Sigmoid colon (tissue), 7 donors: ENCODE data around the gene VANGL2. TPM values are rescaled to one million over a fixed set of nuclear protein-coding genes. Genes with fewer than 3 reads are reported as not detected.
A peak's percentile ranks its signal among the peaks of the same experiment; 100 is the strongest.

Source experiments
- DNase-seq: peaks from one replicate; pipeline ENCODE4 v3.0.0-alpha.2; 2019
- H3K27ac ChIP-seq, 4 donors: fragments of 200-600 bp; sonication (generic); one replicate each; pipeline ENCODE4 v1.5.1; 2016 to 2019; ENCODE audit warnings: mild to moderate bottlenecking in 1 of 4
- H3K27me3 ChIP-seq, 3 donors: fragments of 200-600 bp; sonication (generic); one replicate each; pipeline ENCODE4 v1.5.1; 2019; ENCODE audit warnings: mild to moderate bottlenecking in 1 of 3
- H3K36me3 ChIP-seq, 4 donors: fragments of 200-600 bp; sonication (generic); one replicate each; pipeline ENCODE4 v1.5.1; 2016 to 2019
- H3K4me1 ChIP-seq, 4 donors: fragments of 200-600 bp; sonication (generic); one replicate each; pipeline ENCODE4 v1.5.1; 2017 to 2019
- H3K4me3 ChIP-seq, 4 donors: fragments of 200-600 bp; sonication (generic); one replicate each; pipeline ENCODE4 v1.5.1; 2017 to 2019; ENCODE audit warnings: mild to moderate bottlenecking in 2 of 4, moderate library complexity in 1 of 4
- H3K9me3 ChIP-seq, 4 donors: fragments of 200-600 bp in 3 of 4; sonication (generic) in 3 of 4; one replicate each; pipeline versions ENCODE4 v1.5.1 to v1.6.1; 2013 to 2019
- EP300 ChIP-seq, 4 donors: sonication (generic); formaldehyde crosslinking; IDR thresholded peaks; one replicate each; pipeline ENCODE4 v1.6.1; 2017; ENCODE audit warnings: antibody characterized with exemption in 4 of 4
- POLR2A ChIP-seq, 2 donors: fragments of 450-650 bp; IDR thresholded peaks; one replicate each; pipeline ENCODE4 v1.6.1; 2016; ENCODE audit warnings: antibody characterized with exemption in 2 of 2, mild to moderate bottlenecking in 2 of 2, moderate library complexity in 2 of 2
- POLR2AphosphoS5 ChIP-seq, 4 donors: sonication (generic); formaldehyde crosslinking; IDR thresholded peaks; one replicate each; pipeline ENCODE4 v1.6.1; 2017; ENCODE audit warnings: antibody characterized with exemption in 4 of 4
- WGBS, 2 donors: extraction: QIAGEN DNeasy Blood & Tissue Kit; methylation state at CpG; one replicate each; pipeline ENCODE4 v1.1.7; 2013; 5-methylcytosine and 5-hydroxymethylcytosine counted together
- intact Hi-C: fragments of 100-400 bp; cut with DNase I; formaldehyde crosslinking; loops from one replicate; pipeline ENCODE4 v1.15.1; 2023
- polyA plus RNA-seq, 3 donors: library from polyadenylated mRNA; stranded (reverse); fragments of 200-250 nt; gene quantifications; one replicate each; pipeline ENCODE4 v1.2.3, GENCODE V29; 2013
- total RNA-seq, 4 donors: library from RNA; depleted of rRNA; stranded (reverse); fragments of >200 nt; gene quantifications; one replicate each; pipeline ENCODE4 v1.1.0, GENCODE V29; 2016
- TF ChIP-seq, protein P1 (sequence below), 4 experiments: fragments of 450-650 bp in 3 of 4; fragments of 200-600 bp in 1 of 4; IDR thresholded peaks; one replicate each; pipeline ENCODE4 v1.5.1; 2016 to 2019; ENCODE audit warnings: antibody characterized with exemption in 4 of 4, mild to moderate bottlenecking in 3 of 4, moderate library complexity in 2 of 4
- donor health status: healthy with polysubstance abuse.
- donor health status: Bipolar disorder and iron deficiency.
- donor health status: healthy.

VANGL2 gene
- total and polyA plus RNA-seq, 7 donors: 1.8 to 6.6 (median 3.4) TPM

DNA sequence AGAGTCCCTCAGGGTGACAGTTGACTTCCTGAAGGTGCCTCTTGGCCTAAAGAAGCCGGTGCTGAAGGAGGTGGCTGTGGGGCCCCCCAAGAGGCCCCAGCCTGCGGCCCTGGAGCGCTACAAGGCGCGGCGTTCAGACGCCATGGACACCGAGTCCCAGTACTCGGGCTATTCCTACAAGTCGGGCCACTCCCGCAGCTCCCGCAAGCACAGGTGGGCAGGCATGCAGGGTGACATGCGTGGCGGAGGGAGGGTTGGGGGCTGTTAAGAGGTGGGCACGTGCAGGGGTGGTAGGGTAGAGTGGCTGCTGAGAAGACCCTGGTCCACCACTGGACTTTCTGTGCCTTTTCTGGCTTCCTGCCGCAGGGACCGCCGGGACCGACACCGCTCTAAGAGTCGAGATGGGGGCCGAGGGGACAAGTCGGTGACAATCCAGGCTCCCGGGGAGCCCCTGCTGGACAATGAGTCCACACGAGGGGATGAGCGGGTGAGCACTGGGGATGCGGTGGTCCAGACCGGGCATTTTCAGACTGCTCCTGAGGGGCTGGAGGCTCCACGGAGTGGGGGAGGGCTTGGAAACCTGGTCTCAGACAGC lies 15.4 kb downstream of the VANGL2 start:
- no peaks in the 10 kb centered on the region for H3K9me3 ChIP-seq
- H3K27ac ChIP-seq: no peak overlapping the region
- TF ChIP-seq EP300 (IDR thresholded peaks at IDR 0.05): no peak
- TF ChIP-seq, protein P1, sequence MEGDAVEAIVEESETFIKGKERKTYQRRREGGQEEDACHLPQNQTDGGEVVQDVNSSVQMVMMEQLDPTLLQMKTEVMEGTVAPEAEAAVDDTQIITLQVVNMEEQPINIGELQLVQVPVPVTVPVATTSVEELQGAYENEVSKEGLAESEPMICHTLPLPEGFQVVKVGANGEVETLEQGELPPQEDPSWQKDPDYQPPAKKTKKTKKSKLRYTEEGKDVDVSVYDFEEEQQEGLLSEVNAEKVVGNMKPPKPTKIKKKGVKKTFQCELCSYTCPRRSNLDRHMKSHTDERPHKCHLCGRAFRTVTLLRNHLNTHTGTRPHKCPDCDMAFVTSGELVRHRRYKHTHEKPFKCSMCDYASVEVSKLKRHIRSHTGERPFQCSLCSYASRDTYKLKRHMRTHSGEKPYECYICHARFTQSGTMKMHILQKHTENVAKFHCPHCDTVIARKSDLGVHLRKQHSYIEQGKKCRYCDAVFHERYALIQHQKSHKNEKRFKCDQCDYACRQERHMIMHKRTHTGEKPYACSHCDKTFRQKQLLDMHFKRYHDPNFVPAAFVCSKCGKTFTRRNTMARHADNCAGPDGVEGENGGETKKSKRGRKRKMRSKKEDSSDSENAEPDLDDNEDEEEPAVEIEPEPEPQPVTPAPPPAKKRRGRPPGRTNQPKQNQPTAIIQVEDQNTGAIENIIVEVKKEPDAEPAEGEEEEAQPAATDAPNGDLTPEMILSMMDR (IDR thresholded peaks at IDR 0.05): no peak
- no peak for DNase-seq
- WGBS, 2 donors: 95% methylated on average over 29 of the region's 29 CpGs
- H3K27me3 ChIP-seq: no peaks in the 10 kb centered on the region
- peaks cover 0 to 15% (median 0%) of the 10 kb centered on the region in 4 donors for H3K36me3 ChIP-seq
- H3K4me1 ChIP-seq: peaks cover 0 to 7% (median 3%) of the 10 kb centered on the region in 4 donors
- intact Hi-C loops: no loop called here
- no peak overlapping the region for H3K4me3 ChIP-seq

DNA sequence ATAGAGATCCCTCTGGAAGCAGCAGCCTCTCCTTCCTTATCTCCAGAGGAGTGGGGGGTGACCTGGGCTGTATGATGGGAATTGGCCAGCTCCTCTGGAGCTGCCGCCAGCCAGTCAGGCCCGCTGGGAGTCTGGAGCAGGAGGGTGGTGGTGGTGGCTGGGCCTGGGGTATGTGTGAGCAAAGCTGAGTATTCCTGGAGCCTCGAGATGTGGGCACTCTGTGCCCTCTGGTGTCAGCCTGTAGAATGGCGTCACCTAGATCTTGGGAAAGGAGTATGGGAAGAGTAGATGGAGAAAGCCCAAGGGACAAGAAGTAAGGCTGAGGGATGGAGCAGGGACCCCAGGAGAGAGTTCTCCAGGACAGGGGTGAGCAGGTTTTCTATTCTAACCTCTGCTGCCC lies 16.0 kb downstream of the VANGL2 start:
- H3K27me3 ChIP-seq: no peaks in the 10 kb centered on the region
- WGBS, 2 donors: 52 to 53% methylated on average over 4 of the region's 4 CpGs
- TF ChIP-seq, protein P1 (IDR thresholded peaks at IDR 0.05): peak in 1 of 4 experiments; percentile 31
- TF ChIP-seq POLR2A (IDR thresholded peaks at IDR 0.05): no peak
- no peak overlapping the region for H3K4me3 ChIP-seq
- no peak overlapping the region for H3K27ac ChIP-seq
- H3K4me1 ChIP-seq: peaks cover 0 to 1% (median 0%) of the 10 kb centered on the region in 4 donors
- intact Hi-C loops: no loop called here
- no peak for DNase-seq
- peaks cover 0 to 20% (median 0%) of the 10 kb centered on the region in 4 donors for H3K36me3 ChIP-seq
- no peaks in the 10 kb centered on the region for H3K9me3 ChIP-seq

DNA sequence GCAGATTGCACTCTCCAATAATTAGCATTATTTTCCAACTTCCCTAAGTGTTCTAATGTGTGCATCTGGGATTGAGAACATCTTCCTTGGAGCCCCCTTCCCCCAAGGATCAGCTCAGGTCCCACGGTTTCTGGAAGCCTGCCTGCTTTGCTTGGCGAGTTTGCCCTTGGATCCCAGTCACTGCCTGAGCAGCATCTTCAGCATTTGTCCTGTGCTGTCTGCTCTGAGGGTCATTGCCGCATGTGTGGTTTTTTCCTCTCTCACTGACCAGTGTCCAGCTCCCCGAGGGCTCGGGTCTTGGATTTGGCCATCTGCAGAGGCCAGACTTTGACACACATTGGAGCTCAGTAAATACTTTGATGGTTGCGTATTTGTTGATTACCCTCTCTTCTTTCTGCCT lies 18.1 kb downstream of the VANGL2 start:
- 91 to 93% methylated on average over 6 of the region's 6 CpGs for WGBS, 2 donors
- DNase-seq: no peak

DNA sequence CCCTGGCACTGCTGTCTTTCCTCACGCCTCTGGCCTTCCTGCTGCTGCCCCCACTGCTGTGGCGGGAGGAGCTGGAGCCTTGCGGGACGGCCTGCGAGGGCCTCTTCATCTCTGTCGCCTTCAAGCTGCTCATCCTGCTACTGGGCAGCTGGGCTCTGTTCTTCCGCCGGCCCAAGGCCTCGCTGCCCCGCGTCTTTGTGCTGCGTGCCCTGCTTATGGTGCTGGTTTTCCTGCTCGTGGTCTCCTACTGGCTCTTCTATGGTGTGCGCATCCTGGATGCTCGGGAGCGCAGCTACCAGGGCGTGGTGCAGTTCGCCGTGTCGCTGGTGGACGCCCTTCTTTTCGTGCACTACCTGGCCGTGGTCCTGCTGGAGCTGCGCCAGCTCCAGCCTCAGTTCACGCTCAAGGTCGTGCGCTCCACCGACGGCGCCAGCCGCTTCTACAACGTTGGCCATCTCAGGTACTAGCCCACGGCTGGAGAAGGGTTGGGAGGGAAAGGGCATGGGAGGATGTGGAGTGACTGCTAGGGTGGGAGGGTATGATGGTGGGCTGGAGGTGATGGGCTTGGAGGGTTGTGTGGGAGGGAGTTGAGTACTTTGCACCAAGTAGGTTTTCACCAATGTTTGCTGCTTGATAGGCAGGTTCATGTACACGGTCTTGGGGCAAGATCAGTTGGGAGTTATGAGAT lies 18.9 kb downstream of the VANGL2 start:
- TF ChIP-seq EP300 (IDR thresholded peaks at IDR 0.05): no peak
- TF ChIP-seq, protein P1 (IDR thresholded peaks at IDR 0.05): no peak
- no peak for TF ChIP-seq POLR2AphosphoS5 (IDR thresholded peaks at IDR 0.05)
- DNase-seq: no peak
- Histone ChIP-seq H3K36me3 (peaks cover 0 to 37% (median 4%) of the 10 kb centered on the region in 4 donors), H3K27ac (no peak overlapping the region), H3K4me3 (no peak overlapping the region), H3K4me1 (no peaks in the 10 kb centered on the region), H3K9me3 (no peaks in the 10 kb centered on the region), H3K27me3 (no peaks in the 10 kb centered on the region)
- intact Hi-C loops: no loop called here
- WGBS, 2 donors: 94 to 96% methylated on average over 34 of the region's 34 CpGs

More for the DNA sequence above, 18.1 kb downstream of the VANGL2 start:
- Histone ChIP-seq H3K27me3 (no peaks in the 10 kb centered on the region), H3K9me3 (no peaks in the 10 kb centered on the region), H3K36me3 (peaks cover 0 to 30% (median 2%) of the 10 kb centered on the region in 4 donors), H3K4me1 (no peaks in the 10 kb centered on the region), H3K27ac (no peak overlapping the region), H3K4me3 (no peak overlapping the region)
- no peak for TF ChIP-seq POLR2A (IDR thresholded peaks at IDR 0.05)
- no peak for TF ChIP-seq EP300 (IDR thresholded peaks at IDR 0.05)
- TF ChIP-seq, protein P1 (IDR thresholded peaks at IDR 0.05): no peak
- TF ChIP-seq POLR2AphosphoS5 (IDR thresholded peaks at IDR 0.05): no peak
- intact Hi-C loops: no loop called here

DNA sequence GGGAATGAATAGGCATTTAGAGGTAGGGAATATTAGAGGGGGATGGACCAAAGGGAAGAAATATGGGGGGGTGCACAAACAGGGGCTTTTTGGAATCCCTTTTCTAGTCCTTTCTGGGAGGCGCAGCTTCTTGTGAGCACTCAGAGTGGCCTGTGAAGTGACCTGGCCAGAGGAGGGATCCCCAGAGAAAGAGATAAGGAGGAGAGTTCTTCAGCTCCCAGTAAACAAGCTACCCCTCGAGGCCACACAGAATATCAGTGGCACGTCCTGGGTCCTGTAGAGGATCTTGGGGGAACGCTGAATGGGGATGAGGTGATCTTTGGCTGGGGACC lies 19.4 kb downstream of the VANGL2 start:
- TF ChIP-seq EP300 (IDR thresholded peaks at IDR 0.05) (no peak), POLR2A (IDR thresholded peaks at IDR 0.05) (no peak), POLR2AphosphoS5 (IDR thresholded peaks at IDR 0.05) (no peak)
- TF ChIP-seq, protein P1 (IDR thresholded peaks at IDR 0.05): no peak
- Histone ChIP-seq H3K4me1 (no peaks in the 10 kb centered on the region), H3K9me3 (no peaks in the 10 kb centered on the region), H3K27ac (no peak overlapping the region), H3K27me3 (no peaks in the 10 kb centered on the region), H3K36me3 (peaks cover 0 to 42% (median 6%) of the 10 kb centered on the region in 4 donors), H3K4me3 (no peak overlapping the region)
- 97% methylated on average over 4 of the region's 4 CpGs for WGBS, 2 donors
- intact Hi-C loops: no loop called here
- no peak for DNase-seq
